PC-3 (cell line): ENCODE data around the gene PAX2. TPM values are rescaled to one million over a fixed set of nuclear protein-coding genes. Genes with fewer than 3 reads are reported as not detected.

Experiments used
- ATAC-seq: fragments of 200-7000 bp; cut with Tn5 transposase; 2 replicates; pipeline ENCODE4 v1.9.1; 2020; ENCODE audit warnings: mild to moderate bottlenecking, moderate library complexity
- BruUV-seq: library from RNA; stranded (reverse); fragments of 400-500 nt; replicated peaks from 2 replicates; lab custom pipeline; 2021; lab: Mats Ljungman, UMichigan
- CTCF ChIA-PET: fragments of 300-600 bp; sonication (Branson Sonifier 250); formaldehyde crosslinking; loops from one replicate; lab custom pipeline; 2022; ENCODE audit warnings: antibody characterized with exemption; lab: Charles Lee
- POLR2A ChIA-PET: fragments of 300-600 bp; sonication (Branson Sonifier 250); formaldehyde crosslinking; loops from one replicate; lab custom pipeline; 2022; ENCODE audit warnings: antibody characterized with exemption; ENCODE audit not compliant: unreplicated experiment; lab: Charles Lee
- DNase-seq: peaks from one replicate; pipeline ENCODE4 v3.0.0-alpha.2; 2015
- H2AFZ ChIP-seq: fragments of 300-600 bp; sonication (generic); 2 replicates; pipeline ENCODE4 v1.6.0; 2016; ENCODE audit warnings: antibody characterized with exemption, low read length
- H3F3A ChIP-seq: fragments of 300-600 bp; sonication (generic); one replicate; pipeline ENCODE4 v1.6.0; 2017; ENCODE audit warnings: antibody characterized with exemption, low read length, control low read depth, mild to moderate bottlenecking; ENCODE audit not compliant: unreplicated experiment
- H3K27ac ChIP-seq: fragments of 300-600 bp; sonication (generic); 2 replicates; pipeline ENCODE4 v1.5.1; 2016; ENCODE audit warnings: mild to moderate bottlenecking, low read length
- H3K27me3 ChIP-seq: fragments of 300-600 bp; sonication (generic); 2 replicates; pipeline ENCODE4 v1.6.1; 2016; ENCODE audit warnings: low read length, mixed read lengths
- H3K36me3 ChIP-seq: fragments of 300-600 bp; sonication (generic); 2 replicates; pipeline ENCODE4 v1.6.1; 2016; ENCODE audit warnings: low read depth, mixed run types, low read length, mixed read lengths
- H3K4me1 ChIP-seq: fragments of 300-600 bp; sonication (generic); 2 replicates; pipeline ENCODE4 v1.5.1; 2016; ENCODE audit warnings: low read length; ENCODE audit not compliant: insufficient read depth
- H3K4me2 ChIP-seq: fragments of 300-600 bp; sonication (generic); 2 replicates; pipeline ENCODE4 v1.6.0; 2016; ENCODE audit warnings: low read length
- H3K4me3 ChIP-seq: fragments of 300-600 bp; sonication (generic); 2 replicates; pipeline ENCODE4 v1.5.1; 2016; ENCODE audit warnings: mild to moderate bottlenecking, low read length, mixed read lengths
- H3K79me2 ChIP-seq: fragments of 300-600 bp; sonication (generic); 2 replicates; pipeline ENCODE4 v1.6.1; 2017; ENCODE audit warnings: low read length, mixed read lengths
- H3K9ac ChIP-seq: fragments of 300-600 bp; sonication (generic); 2 replicates; pipeline ENCODE4 v1.6.0; 2016; ENCODE audit warnings: mild to moderate bottlenecking, low read length
- H3K9me2 ChIP-seq: fragments of 300-600 bp; sonication (generic); replicated peaks from 2 replicates; pipeline ENCODE4 v1.6.1; 2016; ENCODE audit warnings: mixed run types, low read length, mixed read lengths
- H3K9me3 ChIP-seq: fragments of 300-600 bp; sonication (generic); 2 replicates; pipeline ENCODE4 v1.6.1; 2016; ENCODE audit warnings: low read length, mixed read lengths
- H4K20me1 ChIP-seq: fragments of 300-600 bp; sonication (generic); 2 replicates; pipeline ENCODE4 v1.6.1; 2016; ENCODE audit warnings: low read length, mixed read lengths
- EZH2 ChIP-seq: fragments of 300-600 bp; sonication (generic); IDR thresholded peaks from one replicate; pipeline ENCODE4 v1.6.1; 2017; ENCODE audit warnings: antibody characterized with exemption, mild to moderate bottlenecking, low read length; ENCODE audit not compliant: unreplicated experiment
- EZH2phosphoT487 ChIP-seq: fragments of 300-600 bp; sonication (generic); IDR thresholded peaks from 2 replicates; pipeline ENCODE4 v1.6.1; 2018; ENCODE audit warnings: mild to moderate bottlenecking, antibody characterized with exemption, low read length, borderline replicate concordance
- intact Hi-C: fragments of 100-400 bp; cut with micrococcal nuclease; formaldehyde crosslinking; loops from 2 replicates; pipeline ENCODE4 v1.9.0; 2023
- total RNA-seq: library from RNA; depleted of rRNA; stranded (reverse); fragments of >200 nt; gene quantifications from 2 replicates; pipeline ENCODE4 v1.2.3, GENCODE V29; 2014
- TF ChIP-seq, protein P1 (sequence below): fragments of 300-600 bp; sonication (generic); conservative IDR thresholded peaks from 2 replicates; pipeline ENCODE4 v1.5.1; 2017; ENCODE audit warnings: antibody characterized with exemption, low read depth, mild to moderate bottlenecking, low read length

PAX2 gene
- total RNA-seq, 1 experiment from 2014 or later = not detected

DNA sequence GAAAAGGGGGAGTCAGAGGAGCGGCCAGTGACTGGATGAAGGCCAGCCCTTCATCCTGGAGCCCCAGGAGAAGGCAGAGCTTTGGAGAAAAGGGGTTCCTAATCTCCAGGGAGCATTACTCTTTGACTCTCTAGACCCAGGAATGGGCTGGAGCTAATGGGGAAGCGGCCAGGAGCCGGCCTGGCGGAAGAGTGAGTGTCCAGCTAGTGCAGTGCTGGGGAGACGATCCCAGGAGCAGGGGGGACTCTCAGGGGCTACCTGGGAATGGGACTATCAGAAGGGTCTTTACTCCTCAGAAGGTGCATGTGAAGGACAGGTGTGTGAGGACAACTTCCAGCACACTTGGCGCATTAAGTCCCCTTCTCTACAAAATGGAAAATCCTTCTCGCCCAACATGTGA is 2.4 kb upstream of the PAX2 start:
- Histone ChIP-seq H3F3A (no peaks in the 10 kb centered on the region), H3K27me3 (peaks cover 97% of the 10 kb centered on the region), H3K36me3 (no peaks in the 10 kb centered on the region; the same call in 1 of the 2 replicates), H3K79me2 (no peaks in the 10 kb centered on the region), H3K4me3 (no peak overlapping the region), H4K20me1 (no peaks in the 10 kb centered on the region), H3K4me2 (no peak overlapping the region), H3K9me3 (no peaks in the 10 kb centered on the region), H3K9ac (no peak overlapping the region), H2AFZ (no peak overlapping the region), H3K4me1 (no peaks in the 10 kb centered on the region), H3K27ac (no peak overlapping the region), H3K9me2 (no peaks in the 10 kb centered on the region)
- CTCF ChIA-PET = interaction anchor here (0.6 kb wide), 1 partner anchor 14 kb away, joined by 3 read pairs; no protein-coding TSS in a partner anchor
- ATAC-seq (no peak), DNase-seq (no peak)
- BruUV-seq = no TSS peak
- intact Hi-C loops = loop anchor here (10.0 kb wide), 1 partner anchor 132 kb away; no protein-coding TSS in a partner anchor
- POLR2A ChIA-PET = no interaction called here
- TF ChIP-seq, protein P1, sequence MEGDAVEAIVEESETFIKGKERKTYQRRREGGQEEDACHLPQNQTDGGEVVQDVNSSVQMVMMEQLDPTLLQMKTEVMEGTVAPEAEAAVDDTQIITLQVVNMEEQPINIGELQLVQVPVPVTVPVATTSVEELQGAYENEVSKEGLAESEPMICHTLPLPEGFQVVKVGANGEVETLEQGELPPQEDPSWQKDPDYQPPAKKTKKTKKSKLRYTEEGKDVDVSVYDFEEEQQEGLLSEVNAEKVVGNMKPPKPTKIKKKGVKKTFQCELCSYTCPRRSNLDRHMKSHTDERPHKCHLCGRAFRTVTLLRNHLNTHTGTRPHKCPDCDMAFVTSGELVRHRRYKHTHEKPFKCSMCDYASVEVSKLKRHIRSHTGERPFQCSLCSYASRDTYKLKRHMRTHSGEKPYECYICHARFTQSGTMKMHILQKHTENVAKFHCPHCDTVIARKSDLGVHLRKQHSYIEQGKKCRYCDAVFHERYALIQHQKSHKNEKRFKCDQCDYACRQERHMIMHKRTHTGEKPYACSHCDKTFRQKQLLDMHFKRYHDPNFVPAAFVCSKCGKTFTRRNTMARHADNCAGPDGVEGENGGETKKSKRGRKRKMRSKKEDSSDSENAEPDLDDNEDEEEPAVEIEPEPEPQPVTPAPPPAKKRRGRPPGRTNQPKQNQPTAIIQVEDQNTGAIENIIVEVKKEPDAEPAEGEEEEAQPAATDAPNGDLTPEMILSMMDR = no peak
- TF ChIP-seq EZH2phosphoT487 = no peak
- no peak for TF ChIP-seq EZH2

DNA sequence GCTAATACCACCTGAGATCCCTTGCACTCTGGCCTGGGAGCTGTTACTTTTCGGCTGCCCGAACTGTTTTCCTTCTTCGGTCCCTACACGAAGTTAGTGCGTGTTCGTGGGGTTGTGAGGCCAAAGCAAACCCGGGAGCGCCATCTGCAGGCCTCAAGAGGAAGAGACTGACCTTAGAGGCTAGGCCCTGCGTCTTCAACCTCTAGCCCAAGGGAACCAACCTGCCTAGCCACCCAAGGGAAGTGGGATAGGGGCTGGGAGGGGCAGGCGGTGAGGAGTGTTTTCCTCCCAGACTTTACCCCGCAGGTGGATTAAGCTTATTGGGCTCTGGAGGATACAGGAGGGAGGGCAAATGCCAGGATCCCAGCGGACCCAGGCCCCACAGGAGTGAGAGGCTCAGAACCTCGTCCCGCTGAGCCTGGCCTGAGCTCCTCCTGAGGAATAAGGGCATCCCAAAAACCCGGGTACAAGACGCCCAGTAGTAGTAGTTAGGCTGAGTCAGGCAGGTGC is 1.7 kb upstream of the PAX2 start:
- H3K9ac ChIP-seq = no peak overlapping the region
- DNase-seq = peak; percentile 50

More for the DNA sequence above, 1.7 kb upstream of the PAX2 start:
- intact Hi-C loops = loop anchor here (10.0 kb wide), 1 partner anchor 131 kb away; no protein-coding TSS in a partner anchor
- TF ChIP-seq, protein P1 = peak; percentile 68
- no peak for TF ChIP-seq EZH2phosphoT487
- Histone ChIP-seq H3K9me3 (no peaks in the 10 kb centered on the region), H3K4me2 (peak overlapping the region; percentile 65; the same call in 1 of the 2 replicates), H3K4me3 (peak overlapping the region; percentile 33; the same call in 1 of the 2 replicates), H3K27ac (no peak overlapping the region), H3F3A (no peaks in the 10 kb centered on the region), H3K9me2 (no peaks in the 10 kb centered on the region), H3K27me3 (peaks cover 97% of the 10 kb centered on the region), H3K36me3 (no peaks in the 10 kb centered on the region; the same call in 1 of the 2 replicates), H4K20me1 (no peaks in the 10 kb centered on the region), H2AFZ (no peak overlapping the region; the same call in 1 of the 2 replicates), H3K79me2 (no peaks in the 10 kb centered on the region), H3K4me1 (no peaks in the 10 kb centered on the region)
- ATAC-seq = peak; percentile 57
- ChIA-PET POLR2A (no interaction called here), CTCF (no interaction called here)
- no TSS peak for BruUV-seq
